Astrocyte (in vitro differentiated cells and primary cell): ENCODE data around the gene TCF20.

Experiments
- EZH2 ChIP-seq: IDR thresholded peaks from 2 replicates; pipeline ENCODE4 v1.6.1; 2012; ENCODE audit warnings: mild to moderate bottlenecking, low read length, inconsistent platforms; ENCODE audit not compliant: insufficient read depth
- TF ChIP-seq, protein P1 (sequence below): IDR thresholded peaks from 2 replicates; pipeline ENCODE4 v1.5.1; 2011; ENCODE audit warnings: low read depth, mild to moderate bottlenecking, inconsistent platforms, low read length, moderate library complexity; ENCODE audit not compliant: insufficient read depth

GRCh38 chr22:42236268-42236667 is 34.2 kb downstream of the TCF20 start:
- TF ChIP-seq, protein P1, sequence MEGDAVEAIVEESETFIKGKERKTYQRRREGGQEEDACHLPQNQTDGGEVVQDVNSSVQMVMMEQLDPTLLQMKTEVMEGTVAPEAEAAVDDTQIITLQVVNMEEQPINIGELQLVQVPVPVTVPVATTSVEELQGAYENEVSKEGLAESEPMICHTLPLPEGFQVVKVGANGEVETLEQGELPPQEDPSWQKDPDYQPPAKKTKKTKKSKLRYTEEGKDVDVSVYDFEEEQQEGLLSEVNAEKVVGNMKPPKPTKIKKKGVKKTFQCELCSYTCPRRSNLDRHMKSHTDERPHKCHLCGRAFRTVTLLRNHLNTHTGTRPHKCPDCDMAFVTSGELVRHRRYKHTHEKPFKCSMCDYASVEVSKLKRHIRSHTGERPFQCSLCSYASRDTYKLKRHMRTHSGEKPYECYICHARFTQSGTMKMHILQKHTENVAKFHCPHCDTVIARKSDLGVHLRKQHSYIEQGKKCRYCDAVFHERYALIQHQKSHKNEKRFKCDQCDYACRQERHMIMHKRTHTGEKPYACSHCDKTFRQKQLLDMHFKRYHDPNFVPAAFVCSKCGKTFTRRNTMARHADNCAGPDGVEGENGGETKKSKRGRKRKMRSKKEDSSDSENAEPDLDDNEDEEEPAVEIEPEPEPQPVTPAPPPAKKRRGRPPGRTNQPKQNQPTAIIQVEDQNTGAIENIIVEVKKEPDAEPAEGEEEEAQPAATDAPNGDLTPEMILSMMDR = no peak
- no peak for TF ChIP-seq EZH2
